GM12801 (cell line): Measurements from ENCODE around the gene SLC16A6.

Experiments used
- CTCF ChIP-seq: IDR thresholded peaks from one replicate; pipeline ENCODE4 v1.5.1; 2011; ENCODE audit warnings: control low read depth; ENCODE audit not compliant: insufficient read length; ENCODE audit errors: extremely low read depth

Gene SLC16A6

GRCh38 chr17:68290955-68291835 is at the start of gene SLC16A6, which contains the start of gene ARSG:
Gene SLC16A6, minus strand, starts transcription at chr17:68291127. Its CDS starts 12,807 bp downstream, at chr17:68278320.
Gene ARSG, plus strand, starts transcription at chr17:68291495. Its CDS starts 15,999 bp downstream, at chr17:68307494.
- TF ChIP-seq CTCF: no peak

GRCh38 chr17:68334393-68334792 is 43.5 kb upstream of the SLC16A6 start:
- no peak for TF ChIP-seq CTCF

GRCh38 chr17:68329331-68329730 is 38.4 kb upstream of the SLC16A6 start:
- no peak for TF ChIP-seq CTCF

- no peak for TF ChIP-seq CTCF
Observed at GRCh38 chr17:68328676-68329075, 37.7 kb upstream of the SLC16A6 start.

GRCh38 chr17:68327823-68328557 is 37.1 kb upstream of the SLC16A6 start:
- TF ChIP-seq CTCF: no peak

GRCh38 chr17:68326681-68327080 is 35.8 kb upstream of the SLC16A6 start:
- no peak for TF ChIP-seq CTCF

GRCh38 chr17:68325961-68326360 is 35.0 kb upstream of the SLC16A6 start:
- no peak for TF ChIP-seq CTCF
